T-helper 1 cell treated with Interleukin-12 subunit alpha and Interleukin-12 subunit beta and Interleukin-4 antibody, amounts not matched to agents 30 ng/mL and 1 ng/mL, for 36 hours (primary cell): ENCODE results near the gene GJB5. TPM values are rescaled to one million over a fixed set of nuclear protein-coding genes. Genes with fewer than 3 reads are reported as not detected.
"Not testable (repeated sequence)": the region's sequence is repeated elsewhere in the genome, so short reads cannot be mapped to it uniquely, and the experiment has no call there.

Experiments used
- intact Hi-C: fragments of 100-400 bp; cut with micrococcal nuclease; formaldehyde crosslinking; loops from one replicate; pipeline ENCODE4 v1.15.1; 2024
- total RNA-seq: library from RNA; stranded (reverse); gene quantifications from 2 replicates; pipeline ENCODE4 v1.2.3, GENCODE V29; 2022

GJB5 gene
- total RNA-seq, 1 donor from 2014 or later = not detected

GRCh38 chr1:34773114-34773513 is 18.3 kb downstream of the GJB5 start:
- intact Hi-C loops = not testable (repeated sequence)

GRCh38 chr1:34774957-34775356 is 20.1 kb downstream of the GJB5 start:
- intact Hi-C loops = no loop called here

GRCh38 chr1:34776911-34777310 is 22.1 kb downstream of the GJB5 start:
- intact Hi-C loops = no loop called here

DNA sequence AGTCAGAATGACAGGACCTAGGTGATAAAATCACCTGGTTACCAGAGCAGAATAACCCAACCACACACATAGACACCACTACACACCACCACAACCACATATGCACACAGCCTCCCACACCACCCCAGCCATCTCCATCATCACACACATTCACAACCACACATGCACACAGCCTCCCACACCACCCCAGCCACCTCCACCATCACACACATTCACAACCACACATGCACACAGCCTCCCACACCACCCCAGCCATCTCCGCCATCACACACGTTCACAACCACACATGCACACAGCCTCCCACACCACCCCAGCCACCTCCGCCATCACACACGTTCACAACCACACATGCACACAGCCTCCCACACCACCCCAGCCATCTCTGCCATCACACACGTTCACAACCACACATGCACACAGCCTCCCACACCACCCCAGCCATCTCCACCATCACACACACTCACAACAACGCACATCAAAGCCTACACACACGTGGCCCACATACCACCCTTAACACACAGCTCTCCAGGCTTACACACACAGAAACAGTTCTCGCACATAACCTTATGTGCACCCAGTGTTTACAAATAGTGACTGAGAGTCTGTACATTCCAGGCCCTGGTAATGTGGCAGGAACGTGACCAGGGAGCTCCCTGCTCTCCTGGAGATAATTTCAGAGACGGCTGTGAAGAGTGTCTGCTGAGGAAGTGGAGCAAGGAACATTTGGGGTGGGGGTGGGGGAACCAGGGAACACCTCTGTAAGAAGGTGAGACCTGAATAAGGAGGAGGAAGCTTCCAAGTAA is 22.9 kb downstream of the GJB5 start:
- intact Hi-C loops = no loop called here

- intact Hi-C loops = no loop called here
These were observed 23.5 kb downstream of the GJB5 start for GRCh38 chr1:34778381-34778780.

DNA sequence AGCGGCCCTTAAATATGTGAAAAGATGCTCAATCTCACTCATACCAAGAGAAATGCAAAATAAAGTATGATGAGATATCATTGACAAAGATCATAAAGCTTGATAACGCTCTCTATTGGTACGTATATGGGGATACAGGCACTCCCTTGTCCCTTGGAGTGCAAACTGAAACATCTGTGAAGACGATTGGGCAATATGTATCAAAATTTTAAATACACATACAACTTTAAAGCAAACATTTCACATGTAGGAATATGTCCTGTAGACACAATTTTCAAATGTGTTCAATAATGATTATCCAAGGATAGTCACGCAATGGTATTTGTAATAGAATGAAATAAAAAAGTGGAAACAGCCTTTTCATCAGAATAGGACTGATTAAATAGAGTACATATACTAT is 24.2 kb downstream of the GJB5 start:
- intact Hi-C loops = no loop called here

- intact Hi-C loops = no loop called here
These were observed 24.7 kb downstream of the GJB5 start for GRCh38 chr1:34779526-34779925.

GRCh38 chr1:34779962-34780361 is 25.1 kb downstream of the GJB5 start:
- intact Hi-C loops = no loop called here

DNA sequence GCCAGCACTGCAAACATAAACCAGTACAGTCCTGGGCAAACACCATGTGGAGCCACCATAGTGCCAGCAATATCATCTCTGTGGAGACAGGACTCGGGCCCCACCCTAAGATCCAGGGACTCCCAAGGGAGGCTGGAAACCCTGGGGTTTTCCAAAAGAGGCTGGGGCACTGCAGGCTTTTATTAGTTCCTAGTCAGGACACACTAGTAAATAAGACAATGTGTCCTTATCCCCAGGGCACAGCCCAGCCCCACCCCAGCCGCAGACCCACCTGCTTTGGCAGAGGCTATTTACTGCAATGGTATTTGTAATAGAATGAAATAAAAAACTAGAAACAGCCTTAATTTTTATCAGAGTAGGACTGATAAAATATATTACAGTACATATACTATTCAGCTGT is 25.7 kb downstream of the GJB5 start:
- intact Hi-C loops = no loop called here

DNA sequence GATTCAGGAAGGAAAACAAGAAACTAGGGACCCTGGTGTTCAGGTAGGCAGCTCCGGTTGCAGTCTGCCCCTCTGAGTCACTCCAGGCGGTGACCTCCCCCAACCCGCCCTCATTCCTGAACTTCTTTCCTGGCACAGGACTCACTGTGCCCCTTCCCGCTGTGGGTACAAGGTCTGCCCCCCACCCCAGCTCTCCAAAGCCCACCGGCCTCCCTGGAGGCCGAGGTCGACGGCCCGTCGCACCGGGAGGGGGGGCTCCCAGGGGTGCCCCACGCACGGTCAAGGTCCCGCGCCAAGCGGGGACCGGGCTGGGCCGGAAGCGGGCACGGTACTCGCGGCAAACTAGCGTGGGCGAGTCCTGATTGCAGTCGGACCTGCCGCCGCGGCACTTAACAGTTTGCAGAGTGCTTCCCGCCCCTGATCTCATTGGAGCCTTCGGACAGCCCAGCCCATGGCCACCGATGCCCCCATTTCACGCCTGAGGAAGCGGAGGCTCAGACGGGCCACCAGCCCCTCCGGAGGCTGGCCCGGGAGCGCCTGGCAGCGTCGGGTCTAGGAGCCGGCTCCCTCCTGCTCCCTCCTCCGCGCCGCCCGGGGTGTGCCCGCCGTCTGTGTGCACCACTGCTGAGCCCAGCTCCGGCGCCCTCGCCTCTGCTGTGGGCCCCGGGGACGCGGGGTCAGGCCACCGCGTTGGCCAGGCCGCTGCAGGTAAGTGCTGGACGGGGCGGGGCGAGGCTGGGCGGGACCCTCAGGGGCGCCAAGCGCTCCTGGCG is 26.4 kb downstream of the GJB5 start, which contains the start of gene GJB3:
Gene GJB3 (plus strand): TSS at position 144 of the 773 bp plus-strand sequence. CDS start 3,549 bp downstream, outside the sequence.
- intact Hi-C loops = no loop called here

- intact Hi-C loops = no loop called here
These were observed 27.1 kb downstream of the GJB5 start for GRCh38 chr1:34781844-34782391.

GRCh38 chr1:34784751-34785221 is 29.9 kb downstream of the GJB5 start:
- intact Hi-C loops = no loop called here

DNA sequence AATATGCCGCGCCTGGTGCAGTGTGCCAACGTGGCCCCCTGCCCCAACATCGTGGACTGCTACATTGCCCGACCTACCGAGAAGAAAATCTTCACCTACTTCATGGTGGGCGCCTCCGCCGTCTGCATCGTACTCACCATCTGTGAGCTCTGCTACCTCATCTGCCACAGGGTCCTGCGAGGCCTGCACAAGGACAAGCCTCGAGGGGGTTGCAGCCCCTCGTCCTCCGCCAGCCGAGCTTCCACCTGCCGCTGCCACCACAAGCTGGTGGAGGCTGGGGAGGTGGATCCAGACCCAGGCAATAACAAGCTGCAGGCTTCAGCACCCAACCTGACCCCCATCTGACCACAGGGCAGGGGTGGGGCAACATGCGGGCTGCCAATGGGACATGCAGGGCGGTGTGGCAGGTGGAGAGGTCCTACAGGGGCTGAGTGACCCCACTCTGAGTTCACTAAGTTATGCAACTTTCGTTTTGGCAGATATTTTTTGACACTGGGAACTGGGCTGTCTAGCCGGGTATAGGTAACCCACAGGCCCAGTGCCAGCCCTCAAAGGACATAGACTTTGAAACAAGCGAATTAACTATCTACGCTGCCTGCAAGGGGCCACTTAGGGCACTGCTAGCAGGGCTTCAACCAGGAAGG is 30.5 kb downstream of the GJB5 start:
- intact Hi-C loops = no loop called here

- intact Hi-C loops = loop anchor here (1.0 kb wide), 4 partner anchors 66 to 988 kb away; no protein-coding TSS in a partner anchor
These were observed 31.1 kb downstream of the GJB5 start for GRCh38 chr1:34785875-34786470.

DNA sequence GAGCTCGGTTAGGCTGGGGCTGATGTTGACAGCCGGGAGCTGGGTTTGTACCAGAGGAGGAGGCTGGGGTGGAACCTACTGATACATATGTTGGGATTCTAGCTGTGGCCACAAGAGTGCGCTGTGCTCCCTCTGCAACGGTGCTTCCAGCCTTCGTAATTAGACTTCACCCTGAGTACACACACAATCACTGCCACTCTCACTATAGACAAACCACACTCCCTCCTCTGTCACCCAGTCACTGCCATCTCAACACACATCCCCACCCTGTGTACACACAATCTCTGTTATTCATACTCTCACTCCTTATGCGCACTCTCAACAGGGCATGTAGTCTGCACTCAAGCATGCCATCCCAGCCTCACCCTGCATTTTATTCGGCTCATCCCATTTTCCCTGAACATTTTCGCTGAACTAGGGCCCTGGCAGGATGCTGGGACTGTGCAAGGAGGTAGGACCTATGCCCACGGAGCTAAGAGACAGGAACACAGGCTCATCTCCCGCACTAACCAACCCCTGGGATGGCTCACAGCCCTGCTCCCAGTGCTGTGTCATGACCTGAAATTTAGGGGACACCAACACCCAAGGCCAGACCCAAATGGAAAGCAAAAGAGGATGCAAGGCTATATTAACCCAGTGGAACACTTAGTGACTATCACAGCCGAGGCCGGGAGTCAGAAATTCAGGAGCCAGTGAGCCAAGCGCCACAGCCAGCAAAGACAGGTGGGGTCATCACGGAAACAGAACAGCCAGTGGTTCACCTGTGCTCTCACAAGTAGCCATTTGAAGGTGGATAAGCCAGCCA is 31.9 kb downstream of the GJB5 start:
- intact Hi-C loops = loop anchor here (1.0 kb wide), 4 partner anchors 66 to 988 kb away; no protein-coding TSS in a partner anchor

DNA sequence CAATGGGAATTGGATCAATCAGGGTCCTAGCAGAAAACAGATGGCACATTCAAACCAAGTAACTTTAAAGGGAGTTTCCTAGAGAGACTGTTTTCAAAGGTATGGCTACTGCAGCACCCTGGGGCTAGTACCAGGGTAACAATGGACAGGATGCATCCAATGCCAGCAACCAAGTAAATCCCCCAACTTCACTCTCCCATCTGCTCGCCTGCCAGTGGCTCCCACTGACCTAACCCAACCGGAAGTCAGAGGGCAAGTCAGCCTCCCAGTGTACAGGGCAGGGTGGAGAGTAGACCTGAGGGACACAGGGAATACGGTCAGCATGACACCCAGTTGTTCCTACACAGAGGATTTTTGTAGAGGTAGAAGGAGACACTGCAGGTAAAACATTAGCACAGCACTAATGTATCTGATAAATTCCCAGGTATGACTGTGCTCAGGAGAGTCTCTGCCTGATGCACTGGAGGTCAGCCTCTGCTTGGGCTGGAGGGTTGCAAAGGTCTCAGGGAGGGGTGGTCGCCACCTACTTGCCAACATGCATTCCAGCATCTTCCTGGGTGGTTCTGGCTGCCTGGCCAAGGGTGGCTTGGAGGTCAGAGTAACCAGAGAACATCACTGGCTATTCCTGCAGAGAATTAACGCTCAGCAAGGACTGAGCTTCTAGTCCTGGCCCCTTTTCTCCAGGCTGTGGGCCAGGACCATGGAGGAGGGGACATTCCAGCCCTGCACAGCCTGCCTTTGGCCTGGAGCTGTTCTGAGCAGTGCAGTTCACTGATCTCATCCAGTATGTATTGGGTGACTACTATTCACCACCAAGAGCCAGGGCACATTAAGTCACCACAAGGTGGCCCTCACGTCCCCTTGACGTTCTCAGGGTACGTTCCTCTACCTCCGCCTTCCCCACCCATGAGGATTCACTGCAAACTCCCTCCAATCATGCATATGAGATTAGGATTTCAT is 32.9 kb downstream of the GJB5 start:
- intact Hi-C loops = no loop called here

DNA sequence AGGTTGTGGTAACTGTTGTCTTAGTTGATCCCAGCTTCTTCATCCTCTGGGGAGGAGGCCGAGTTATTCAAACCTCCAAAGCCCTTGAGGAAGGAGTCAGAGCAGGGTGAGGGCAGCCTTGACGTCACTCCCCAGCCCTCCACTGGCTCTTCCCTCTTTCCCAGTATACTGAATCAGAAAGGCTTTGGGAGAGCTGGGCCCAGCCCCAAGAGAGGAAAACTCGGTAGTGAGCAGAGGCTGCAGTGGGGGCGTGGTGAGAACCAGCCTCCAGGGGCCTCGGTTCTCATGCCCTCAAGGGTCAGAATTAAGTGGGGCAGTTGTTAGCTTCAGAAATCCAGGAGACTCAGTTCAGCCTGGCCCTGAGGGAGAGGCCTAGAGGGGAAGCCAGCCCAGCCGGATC is 36.1 kb downstream of the GJB5 start:
- intact Hi-C loops = no loop called here

DNA sequence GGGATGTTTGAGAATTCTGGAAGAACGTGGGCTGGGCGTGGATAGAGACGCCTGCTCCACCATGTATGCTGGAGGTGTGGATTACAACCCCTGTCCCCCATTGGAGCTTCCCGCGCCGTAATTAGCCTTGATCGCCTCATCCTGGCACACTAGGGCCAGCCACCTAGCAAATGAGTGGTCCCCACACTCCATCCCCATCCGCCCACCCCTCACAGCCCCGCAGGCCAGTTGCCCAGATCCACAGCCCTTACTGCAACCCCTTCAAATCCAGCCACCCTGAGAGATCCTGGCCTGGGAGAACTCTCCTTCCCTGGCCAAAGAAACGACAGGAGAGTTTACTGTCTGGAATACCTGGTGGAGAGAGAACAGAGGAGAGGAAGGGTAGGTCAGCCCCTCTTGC is 37.6 kb downstream of the GJB5 start:
- intact Hi-C loops = no loop called here
